IPS-11a (cell line): Measurements from ENCODE around the gene CHRM1.
"Not testable (repeated sequence)": the region's sequence is repeated elsewhere in the genome, so short reads cannot be mapped to it uniquely, and the experiment has no call there.

ENCODE experiments used
- H3K4me3 ChIP-seq: one replicate; pipeline ENCODE4 v1.5.1; 2013; ENCODE audit warnings: low read depth, low read length, control low read depth

Gene CHRM1, protein sequence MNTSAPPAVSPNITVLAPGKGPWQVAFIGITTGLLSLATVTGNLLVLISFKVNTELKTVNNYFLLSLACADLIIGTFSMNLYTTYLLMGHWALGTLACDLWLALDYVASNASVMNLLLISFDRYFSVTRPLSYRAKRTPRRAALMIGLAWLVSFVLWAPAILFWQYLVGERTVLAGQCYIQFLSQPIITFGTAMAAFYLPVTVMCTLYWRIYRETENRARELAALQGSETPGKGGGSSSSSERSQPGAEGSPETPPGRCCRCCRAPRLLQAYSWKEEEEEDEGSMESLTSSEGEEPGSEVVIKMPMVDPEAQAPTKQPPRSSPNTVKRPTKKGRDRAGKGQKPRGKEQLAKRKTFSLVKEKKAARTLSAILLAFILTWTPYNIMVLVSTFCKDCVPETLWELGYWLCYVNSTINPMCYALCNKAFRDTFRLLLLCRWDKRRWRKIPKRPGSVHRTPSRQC

DNA sequence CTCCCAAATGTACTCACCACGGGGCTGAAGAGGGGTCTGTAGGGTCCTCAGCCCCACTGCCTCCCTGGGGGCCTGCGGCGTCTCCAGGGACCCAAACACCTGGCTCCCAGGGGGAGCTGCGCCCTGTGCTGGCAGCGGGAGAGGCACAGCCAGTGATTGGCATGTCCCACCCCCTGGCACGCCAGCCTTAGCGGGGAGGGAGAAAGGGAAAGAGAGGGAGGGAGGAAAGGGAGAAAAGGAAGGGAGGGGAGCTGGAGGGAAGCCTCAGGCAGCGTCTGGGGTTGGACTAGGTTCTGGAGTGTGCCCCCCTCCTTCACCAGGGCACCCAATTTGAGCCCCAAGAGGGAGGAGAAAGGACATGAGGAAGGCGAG lies at the start of gene CHRM1:
Gene CHRM1, minus strand, starts transcription at position 163 of the 372 bp plus-strand sequence. CDS start 10,263 bp downstream, outside the sequence.
- H3K4me3 ChIP-seq = no peak within 1 kb of the TSS

DNA sequence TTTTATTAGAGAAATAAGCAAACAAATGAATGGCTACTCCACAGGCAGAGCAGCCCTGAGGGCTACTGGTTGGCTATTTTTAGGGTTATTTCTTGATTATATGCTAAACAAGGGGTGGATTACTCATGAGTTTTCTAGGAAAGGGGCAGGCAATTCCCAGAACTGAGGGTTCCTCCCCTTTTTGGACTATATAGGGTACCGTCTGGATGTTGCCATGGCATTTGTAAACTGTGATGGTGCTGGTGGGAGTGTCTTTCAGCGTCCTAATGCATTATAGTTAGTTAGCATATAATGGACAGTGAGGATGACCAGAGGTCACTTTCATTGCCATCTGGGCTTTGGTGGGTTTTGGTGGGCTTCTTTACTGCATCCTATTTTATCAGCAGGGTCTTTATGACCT lies 44.4 kb upstream of the CHRM1 start:
- H3K4me3 ChIP-seq = no peak overlapping the region

DNA sequence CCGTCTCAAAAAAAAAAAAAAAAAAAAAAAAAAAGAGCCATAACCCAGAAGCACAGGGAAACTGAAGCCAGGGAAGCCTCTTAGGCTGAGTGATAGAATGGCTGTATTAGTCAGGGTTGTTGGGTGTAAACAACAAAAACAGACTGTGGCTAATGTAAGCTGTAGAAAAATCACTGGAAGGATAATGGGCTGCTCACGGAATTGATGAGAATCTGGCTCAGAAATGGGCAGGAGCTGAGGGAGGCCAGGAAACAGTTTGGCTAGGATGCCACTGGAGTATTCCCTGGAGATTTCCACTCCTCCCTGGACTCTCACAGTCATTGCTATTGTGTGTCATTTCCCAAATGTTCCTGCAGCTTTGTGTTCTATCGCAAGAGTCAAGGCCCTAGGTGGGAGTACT lies 41.2 kb upstream of the CHRM1 start:
- H3K4me3 ChIP-seq = no peak overlapping the region

DNA sequence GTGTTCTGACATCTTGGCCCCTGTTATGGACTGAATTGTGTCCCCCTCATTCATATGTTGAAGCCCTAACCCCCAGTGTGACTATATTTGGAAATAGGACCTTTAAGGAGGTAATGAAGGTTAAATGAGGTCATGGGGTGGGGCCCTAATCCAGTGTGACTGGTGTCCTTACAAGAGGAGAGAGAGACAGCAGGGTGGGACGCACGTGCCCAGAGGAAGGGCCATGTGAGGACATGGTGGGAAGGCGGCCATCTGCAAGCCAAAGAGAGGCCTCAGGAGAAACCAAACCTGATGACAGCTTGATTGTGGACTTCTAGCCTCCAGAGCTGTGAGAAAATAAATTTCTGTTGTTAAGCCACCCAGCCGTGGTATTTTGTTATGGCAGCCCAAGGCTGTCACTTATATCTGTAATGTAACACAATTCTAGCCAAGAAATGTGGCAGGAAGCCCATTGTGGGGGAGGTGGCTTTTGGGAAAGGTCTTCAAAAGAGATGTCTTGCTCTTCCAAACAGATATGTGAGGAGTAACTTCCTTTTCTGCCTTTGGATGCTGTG lies 39.9 kb upstream of the CHRM1 start:
- no peak overlapping the region for H3K4me3 ChIP-seq

DNA sequence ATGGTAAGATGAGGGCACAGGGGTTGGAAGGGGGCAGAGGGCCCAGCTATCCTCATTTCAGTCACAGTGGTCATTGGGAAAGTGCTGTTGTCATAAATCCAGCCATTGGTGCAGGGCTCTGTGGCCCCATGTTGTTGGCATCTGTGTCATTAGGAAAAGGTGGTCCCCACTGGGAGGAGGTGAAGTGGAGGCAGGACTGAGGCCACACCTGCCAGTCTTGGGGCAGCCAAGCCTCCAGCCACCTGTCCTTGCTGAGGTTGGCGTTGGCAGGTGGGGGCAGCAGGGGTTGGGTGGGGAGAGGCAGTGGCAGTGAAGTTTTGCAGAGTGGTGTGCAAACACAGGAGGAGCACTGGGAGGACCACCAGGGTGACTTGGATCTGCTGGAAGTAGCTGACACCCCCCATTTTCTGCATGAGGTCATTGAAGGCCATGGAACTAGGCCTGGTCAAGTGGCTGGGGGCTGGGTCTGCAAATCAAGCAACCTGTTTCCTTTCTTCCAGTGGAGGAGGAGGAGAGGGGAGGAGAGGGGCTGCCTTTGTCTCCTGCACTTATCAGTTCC lies 38.3 kb upstream of the CHRM1 start:
- no peak overlapping the region for H3K4me3 ChIP-seq

DNA sequence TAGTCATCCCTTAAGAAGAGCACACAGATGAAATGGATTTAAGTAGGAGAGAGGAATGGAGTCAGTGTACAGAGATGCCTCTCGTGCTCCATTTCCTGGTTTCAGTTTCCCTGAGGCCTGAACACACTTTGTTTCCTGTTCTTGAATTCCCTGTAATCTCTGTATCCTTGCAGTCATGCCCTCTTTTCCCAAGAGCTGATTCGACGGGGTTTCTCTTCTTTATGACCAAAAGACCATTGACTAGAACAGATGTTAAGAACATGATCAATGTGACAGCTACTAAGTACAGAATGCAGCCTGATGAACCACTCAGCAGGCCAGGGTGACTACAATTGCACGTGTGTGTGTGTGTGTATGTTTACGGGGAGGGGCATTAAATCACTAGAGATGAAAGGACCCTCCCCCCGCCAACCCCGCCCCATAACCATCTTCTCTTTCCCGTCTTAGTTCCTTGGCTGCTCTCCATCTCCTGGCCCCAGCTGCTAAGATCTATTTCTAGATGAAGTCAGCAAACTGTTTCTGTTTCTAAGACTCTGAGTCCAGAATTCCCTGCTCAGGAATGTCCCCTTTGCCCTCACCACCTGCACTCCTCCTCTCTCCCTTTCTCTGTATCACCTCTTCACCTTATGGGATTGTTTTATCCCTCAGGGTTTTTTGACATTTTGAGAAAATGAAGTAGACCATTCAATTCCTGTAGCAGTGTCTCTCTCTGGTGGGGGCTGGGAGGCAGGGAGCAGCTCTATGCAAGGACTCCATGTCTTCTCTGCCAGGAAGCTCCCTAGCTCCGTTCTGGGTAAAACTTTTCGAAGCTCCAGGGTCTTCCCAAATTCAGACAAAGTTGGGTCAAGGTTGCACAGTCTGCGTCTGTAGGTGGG lies 37.6 kb upstream of the CHRM1 start:
- no peak overlapping the region for H3K4me3 ChIP-seq

DNA sequence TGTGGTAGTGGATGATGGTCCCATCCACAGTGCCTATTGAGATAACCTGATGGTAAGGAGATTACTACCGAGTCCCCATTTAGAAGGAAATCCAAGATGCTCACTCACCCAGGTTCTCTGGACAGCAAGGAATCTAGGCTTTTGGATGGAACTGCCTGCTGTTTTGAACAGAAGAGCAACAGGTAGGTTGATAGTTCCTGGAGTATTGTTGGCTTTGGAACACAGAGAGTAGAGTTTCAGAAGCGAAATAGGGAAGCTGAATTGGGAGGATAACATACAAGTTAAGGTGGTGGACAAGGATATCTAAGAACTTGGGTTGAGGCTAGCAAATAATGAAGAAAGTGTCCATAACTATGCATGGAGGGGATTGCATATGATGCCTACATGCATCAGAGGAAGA lies 36.0 kb upstream of the CHRM1 start:
- no peak overlapping the region for H3K4me3 ChIP-seq

DNA sequence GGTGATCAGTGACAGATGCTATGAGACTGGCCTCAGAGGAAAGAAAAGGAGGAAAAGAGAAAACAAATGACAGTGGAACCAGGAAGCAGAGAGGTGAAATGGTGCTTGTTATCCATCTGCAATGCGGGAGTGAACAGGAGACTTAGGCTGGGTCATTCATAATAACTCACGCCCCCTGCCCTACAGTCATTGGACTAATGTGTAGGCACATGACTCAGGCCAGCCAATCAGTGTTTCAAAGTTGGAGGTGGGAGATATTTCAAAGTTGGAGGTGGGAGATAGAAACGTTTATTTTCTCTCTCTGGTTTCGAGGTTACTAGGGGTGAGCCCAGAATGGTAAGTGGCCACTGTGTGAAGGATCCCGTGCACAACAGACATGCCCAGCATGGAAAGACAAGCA lies 33.3 kb upstream of the CHRM1 start:
- H3K4me3 ChIP-seq = no peak overlapping the region

DNA sequence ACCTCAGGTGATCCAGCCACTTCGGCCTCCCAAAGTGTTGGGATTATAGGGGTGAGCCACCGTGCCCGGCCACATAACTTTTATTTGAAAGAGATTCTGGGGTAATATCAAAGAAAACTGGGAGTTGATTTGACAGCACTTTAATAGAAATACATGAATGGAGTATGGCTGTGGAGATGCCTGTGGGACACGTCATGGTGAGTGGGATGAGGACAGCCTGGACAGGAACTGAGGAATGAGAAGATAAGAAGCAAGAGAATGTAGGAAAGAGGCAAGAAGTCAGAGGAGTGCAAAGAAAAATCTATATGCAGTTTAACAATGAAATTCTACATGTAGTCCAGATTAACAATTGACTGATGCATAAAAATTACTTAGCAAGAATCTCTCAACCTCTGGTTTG lies 32.6 kb upstream of the CHRM1 start:
- no peak overlapping the region for H3K4me3 ChIP-seq

DNA sequence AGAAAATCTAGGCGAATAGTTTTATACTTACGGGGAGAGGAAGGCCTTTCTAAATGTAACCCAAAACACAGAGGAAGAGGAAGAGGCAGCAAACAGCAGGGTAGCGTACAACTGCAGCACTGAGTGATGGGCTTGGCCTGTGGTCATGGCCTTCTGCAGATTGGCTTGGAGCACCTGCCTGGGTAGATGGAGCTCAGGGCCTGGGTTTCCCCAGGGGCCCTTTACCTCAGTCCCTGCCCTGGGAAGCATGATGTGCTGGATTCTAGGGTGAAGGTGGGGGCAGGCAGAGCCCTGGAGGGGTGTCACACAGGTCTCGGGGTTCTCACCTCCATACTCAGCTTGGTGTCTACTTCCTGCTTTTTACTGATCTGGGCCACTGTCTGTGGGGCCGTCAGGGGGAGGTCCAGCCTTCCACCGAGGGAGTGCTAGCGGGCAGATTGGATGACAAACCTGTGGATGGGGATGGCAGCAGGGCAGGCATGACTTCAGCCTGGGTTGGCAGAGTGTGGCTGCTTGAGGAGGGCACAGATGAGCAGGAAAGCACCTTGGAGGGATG lies 27.7 kb upstream of the CHRM1 start:
- no peak overlapping the region for H3K4me3 ChIP-seq

DNA sequence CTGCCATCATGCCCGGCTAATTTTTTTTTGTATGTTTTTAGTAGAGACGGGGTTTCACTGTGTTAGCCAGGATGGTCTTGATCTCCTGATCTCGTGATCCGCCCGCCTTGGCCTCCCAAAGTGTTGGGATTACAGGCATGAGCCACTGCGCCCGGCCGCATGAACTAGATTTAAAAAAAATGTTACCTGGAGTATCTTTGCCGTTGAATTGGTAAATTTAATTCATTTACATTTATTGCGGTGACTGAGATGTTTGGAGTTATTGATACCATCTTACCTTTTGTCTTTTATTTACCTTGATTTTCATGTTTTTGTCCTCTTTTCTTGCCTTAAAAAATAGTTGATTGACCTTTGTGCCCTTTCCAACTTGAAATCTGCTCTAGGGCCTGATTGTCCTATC lies 24.4 kb upstream of the CHRM1 start:
- H3K4me3 ChIP-seq = not testable (repeated sequence)

DNA sequence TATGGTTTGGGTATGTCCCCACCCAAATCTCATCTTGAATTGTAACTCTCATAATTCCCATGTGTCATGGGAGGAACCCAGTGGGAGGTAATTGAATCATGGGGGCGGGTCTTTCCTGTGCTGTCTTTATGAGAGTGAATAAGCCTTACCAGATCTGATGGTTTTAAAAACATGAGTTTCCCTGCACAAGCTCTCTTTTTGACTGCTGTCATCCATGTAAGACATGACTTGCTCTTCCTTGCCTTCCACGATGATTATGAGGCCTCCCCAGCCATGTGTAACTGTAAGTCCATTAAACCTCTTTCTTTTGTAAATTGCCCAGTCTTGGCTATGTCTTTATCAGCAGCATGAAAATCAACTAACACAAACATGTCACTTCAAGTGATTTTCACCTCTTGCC lies 16.4 kb upstream of the CHRM1 start:
- H3K4me3 ChIP-seq = not testable (repeated sequence)

DNA sequence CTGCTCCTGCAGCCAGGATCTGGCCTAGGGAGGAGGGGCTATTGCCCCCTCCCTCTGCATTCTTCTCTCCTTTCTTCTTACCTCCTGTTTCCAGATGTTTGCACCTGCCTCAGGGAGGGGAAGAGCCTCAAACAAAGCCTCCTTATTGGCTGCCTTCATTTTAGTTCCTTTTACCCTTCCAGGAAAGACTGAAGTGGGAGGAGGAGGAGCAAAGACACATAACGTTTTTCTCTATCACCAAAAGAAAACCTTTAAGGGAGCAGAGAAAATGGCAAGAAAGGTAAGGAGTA lies 13.3 kb upstream of the CHRM1 start:
- no peak overlapping the region for H3K4me3 ChIP-seq

DNA sequence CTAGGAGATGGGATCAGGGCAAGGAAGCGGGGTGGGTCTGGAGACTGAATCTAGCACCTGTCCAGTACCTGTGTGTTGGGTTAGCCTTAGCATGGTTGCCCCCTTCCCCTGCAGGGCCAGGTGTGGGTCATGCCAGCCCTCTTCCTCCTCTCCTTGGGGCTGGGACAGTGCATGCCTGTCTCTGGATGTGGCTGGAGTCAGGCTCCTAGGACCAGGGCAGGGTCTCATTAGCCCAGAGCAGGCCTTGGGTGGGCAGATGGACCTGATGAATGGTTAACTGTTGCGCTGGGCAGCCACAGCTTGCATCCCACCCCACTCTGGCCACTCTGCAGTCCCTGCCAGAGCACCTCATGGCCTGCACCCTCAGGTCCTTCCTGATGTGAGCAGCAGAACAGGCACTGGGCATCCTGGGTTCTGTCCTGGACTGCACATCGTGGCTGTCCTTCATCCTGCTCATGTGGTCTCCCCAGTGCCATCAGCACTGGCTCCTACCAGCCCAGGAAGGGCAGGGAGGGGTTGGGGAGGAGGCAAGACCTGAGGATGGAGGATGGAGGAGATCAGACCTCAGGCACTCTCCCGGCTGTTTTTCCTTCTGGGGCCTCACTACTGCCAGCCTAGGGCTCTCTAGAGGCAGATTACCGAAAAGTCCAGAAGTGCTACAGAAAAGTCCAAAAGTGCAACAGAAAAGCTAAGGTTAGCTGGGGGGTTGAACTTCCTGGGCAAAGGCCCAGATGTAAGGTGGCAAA lies 12.8 kb upstream of the CHRM1 start:
- no peak overlapping the region for H3K4me3 ChIP-seq

DNA sequence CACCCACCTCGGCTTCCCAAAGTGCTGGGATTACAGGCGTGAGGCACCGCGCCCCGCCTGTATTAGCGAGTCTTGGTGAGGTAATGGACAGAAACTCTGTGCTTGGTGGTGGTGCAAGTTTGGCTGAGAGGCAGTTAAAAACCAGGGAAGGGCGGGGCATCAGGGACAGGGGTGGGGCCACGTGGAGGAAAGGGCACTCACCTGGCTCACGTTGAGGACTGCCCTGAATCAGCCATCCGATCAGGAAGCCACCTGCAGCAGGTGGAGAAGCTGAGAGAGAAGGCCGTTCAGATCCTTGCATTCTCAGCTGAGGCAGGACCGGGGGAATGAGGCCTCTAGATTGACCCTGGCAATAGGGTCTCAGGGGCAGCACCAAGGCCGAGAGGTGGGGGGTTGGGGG lies 12.1 kb upstream of the CHRM1 start:
- no peak overlapping the region for H3K4me3 ChIP-seq

DNA sequence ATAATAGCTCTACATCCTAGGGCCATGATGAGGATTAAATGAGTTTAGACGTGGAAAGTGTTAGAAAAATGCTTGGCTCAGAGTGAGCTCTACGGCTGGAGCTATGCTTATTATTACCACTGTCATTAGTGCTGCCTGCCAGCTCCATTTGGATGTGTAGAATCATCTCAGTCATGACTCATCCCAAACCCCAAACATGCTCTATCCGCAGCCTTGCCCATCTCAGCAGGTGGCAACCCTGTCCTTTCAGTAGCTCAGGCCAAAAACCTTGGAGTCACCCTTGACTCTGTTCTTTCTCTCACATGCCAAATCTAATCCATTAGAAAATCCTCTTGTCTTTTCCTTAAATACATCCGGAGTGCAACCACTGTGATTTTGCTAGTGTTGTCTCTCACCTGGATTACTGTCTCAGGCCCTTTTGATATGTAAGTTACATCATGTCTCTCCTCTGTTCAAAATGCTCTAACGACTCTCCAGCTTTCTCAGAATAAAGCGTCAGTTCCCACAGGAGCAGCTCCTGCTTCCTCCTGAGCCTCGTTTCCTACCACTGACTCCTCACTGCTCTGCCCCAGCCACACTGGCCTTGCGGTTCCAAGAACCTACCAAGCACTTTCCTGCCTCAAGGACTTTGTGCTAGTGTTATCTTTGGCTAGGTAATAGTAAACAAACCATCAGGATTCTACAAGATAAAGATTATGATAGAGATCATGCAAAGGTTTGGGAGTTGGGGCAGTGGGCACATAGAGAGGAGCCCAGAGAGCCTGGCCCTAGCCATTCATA lies 10.5 kb upstream of the CHRM1 start:
- no peak overlapping the region for H3K4me3 ChIP-seq

DNA sequence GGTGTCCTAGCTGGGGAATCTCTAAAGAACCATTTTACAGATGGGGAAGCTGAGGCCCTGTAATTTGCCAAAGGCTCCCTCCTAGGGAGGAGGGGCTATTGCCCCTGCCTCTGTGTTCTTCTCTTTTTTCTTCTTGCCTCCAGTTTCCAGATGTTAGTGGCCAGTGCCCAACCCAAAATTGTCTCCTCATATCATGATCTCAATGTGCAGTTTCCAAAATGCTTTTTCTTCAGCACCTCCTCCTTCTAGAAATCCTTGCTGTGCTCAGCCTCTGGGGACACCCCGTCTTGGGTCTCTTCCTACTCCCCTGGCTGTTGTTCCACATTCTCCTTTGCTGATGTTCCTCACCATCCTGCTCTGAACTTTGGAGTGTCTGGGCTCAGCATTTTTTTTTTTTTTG lies 9.5 kb upstream of the CHRM1 start:
- no peak overlapping the region for H3K4me3 ChIP-seq

DNA sequence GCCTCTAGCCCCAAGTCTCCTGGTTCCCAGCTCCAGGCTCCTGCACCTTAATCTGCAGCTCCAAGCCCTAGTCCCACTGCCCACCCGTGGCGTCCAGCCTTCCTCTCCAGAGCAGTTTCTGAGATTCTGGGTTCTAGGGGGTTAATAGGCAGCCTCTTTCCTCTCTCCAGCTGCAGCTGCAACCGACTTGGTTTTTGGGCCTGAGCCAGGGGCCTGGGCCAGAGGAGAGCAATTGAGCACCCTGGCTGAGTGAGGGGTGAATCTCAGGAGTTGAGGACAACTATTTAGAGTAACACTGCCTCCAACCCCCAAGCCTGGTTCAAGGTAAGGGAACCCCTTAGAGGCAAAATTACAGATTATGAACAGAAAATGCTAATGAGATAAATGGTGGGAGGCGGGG lies 9.0 kb upstream of the CHRM1 start:
- H3K4me3 ChIP-seq = no peak overlapping the region

DNA sequence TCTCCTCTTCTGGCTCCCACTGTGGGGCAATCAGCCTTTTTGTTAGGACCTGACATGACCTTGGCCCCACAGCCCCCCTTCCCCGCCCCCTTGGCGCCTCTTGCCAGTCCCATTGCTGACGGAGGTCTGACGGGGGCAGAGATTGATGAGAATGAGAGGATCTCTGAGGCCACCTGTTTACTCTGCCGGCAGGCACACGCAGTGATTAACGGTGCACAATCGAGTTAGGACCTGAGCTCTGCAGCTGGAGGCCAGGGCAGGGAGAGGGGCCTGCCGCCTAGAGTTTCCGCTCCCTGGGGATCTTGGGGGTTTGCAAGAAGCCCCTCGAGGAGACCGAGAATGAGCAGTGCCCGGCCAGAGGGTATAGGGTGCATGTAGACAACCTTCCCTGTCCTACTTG lies 6.8 kb upstream of the CHRM1 start:
- H3K4me3 ChIP-seq = no peak overlapping the region
